CD4-positive, alpha-beta T cell treated with Interleukin-15 for 4 hours (primary cell): ENCODE data around the gene CHCHD10.

ENCODE experiments used
- DNase-seq: peaks from one replicate; pipeline ENCODE4 v3.0.0-alpha.2; 2020; ENCODE audit warnings: low spot score

Gene CHCHD10

DNA sequence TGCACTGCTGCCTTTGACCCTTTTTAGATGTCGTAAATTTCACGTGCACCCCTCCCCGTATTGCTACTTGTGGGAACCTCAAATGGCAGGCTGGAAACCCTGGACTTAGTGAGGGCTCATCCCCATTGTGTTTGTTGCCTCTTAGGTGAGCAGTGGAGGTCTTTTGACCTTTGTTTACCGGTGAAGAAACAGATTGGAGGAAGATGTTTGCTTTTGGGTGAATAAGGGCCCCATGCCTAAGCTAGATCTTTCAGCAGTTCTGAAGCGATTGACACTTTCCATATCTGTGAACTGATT, 19.8 kb upstream of the CHCHD10 start:
- DNase-seq: no peak

- peak; percentile 90 for DNase-seq
Measured at GRCh38 chr22:23786752-23787599, 19.2 kb upstream of the CHCHD10 start, which contains the start of gene SMARCB1. Gene SMARCB1 (plus strand): TSS chr22:23786966. CDS start chr22:23787170, 204 bp downstream.

GRCh38 chr22:23786261-23786710, 18.5 kb upstream of the CHCHD10 start:
- DNase-seq: no peak

- no peak for DNase-seq
Measured at GRCh38 chr22:23784215-23784732, 16.5 kb upstream of the CHCHD10 start.

GRCh38 chr22:23783265-23784150, 15.7 kb upstream of the CHCHD10 start:
- no peak for DNase-seq

- DNase-seq: no peak
Measured at GRCh38 chr22:23782703-23783102, 14.9 kb upstream of the CHCHD10 start.

GRCh38 chr22:23782252-23782651, 14.5 kb upstream of the CHCHD10 start:
- DNase-seq: no peak

GRCh38 chr22:23781511-23782183, 13.9 kb upstream of the CHCHD10 start:
- no peak for DNase-seq

DNA sequence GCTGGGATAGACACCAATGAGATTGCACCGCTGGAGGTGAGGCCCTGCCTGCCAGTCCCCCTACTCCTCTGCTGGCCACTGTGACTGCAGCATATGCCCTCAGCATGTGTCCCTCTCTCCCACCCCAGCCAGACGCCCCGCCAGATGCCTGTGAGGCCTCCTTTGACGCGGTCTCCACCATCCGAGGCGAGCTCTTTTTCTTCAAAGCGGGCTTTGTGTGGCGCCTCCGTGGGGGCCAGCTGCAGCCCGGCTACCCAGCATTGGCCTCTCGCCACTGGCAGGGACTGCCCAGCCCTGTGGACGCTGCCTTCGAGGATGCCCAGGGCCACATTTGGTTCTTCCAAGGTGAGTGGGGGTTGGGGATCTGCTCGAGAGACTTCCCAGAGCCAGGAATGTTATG, 13.3 kb upstream of the CHCHD10 start:
- no peak for DNase-seq

DNA sequence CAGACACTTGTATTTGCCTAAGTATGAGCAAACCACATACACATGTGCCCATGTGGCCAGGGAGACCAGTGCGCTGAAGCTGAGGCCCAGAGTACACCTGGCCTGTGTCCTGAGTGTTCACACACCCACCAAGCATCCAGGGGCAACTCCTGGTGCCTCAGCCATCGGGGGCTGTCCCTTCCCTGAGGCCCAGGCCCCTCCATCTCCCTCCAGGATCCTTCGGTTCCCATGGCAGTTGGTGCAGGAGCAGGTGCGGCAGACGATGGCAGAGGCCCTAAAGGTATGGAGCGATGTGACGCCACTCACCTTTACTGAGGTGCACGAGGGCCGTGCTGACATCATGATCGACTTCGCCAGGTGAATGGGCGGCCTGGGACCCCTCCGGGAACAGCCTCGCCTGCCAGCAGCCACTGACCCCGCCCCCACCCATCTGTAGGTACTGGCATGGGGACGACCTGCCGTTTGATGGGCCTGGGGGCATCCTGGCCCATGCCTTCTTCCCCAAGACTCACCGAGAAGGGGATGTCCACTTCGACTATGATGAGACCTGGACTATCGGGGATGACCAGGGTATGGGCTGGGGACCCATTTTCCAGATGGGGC, 12.5 kb upstream of the CHCHD10 start:
- no peak for DNase-seq

GRCh38 chr22:23779731-23780130, 12.0 kb upstream of the CHCHD10 start:
- no peak for DNase-seq

DNA sequence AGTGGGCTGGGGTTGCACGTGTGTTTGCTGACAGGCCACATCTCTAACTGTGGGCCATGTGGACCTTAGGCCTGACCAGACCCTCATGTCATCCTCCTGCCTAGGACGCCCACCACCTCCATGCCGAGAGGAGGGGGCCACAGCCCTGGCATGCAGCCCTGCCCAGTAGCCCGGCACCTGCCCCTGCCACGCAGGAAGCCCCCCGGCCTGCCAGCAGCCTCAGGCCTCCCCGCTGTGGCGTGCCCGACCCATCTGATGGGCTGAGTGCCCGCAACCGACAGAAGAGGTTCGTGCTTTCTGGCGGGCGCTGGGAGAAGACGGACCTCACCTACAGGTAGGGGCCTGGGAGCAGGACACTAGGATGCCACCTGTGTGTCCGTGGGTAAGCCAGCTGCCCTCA, 11.3 kb upstream of the CHCHD10 start:
- DNase-seq: no peak

DNA sequence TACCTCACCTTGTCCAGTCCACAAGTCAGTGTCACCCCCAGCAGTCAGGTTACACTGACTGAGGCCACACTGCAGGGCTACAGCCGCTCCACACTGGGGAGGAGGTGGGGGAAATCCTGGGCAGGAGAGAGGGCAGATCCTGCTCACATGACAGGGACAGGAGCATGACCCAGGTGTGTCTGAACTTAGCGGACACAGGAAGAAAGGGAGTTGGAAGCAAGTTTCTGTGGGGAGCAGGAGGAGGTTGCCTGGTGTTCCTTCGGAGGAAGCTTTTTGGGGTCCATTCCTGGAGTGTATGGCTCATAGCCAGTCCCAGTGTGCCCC, 10.8 kb upstream of the CHCHD10 start:
- no peak for DNase-seq

- no peak for DNase-seq
Measured at GRCh38 chr22:23777776-23778576, 10.2 kb upstream of the CHCHD10 start.

- no peak for DNase-seq
Measured at GRCh38 chr22:23775779-23776375, 8.1 kb upstream of the CHCHD10 start.

DNA sequence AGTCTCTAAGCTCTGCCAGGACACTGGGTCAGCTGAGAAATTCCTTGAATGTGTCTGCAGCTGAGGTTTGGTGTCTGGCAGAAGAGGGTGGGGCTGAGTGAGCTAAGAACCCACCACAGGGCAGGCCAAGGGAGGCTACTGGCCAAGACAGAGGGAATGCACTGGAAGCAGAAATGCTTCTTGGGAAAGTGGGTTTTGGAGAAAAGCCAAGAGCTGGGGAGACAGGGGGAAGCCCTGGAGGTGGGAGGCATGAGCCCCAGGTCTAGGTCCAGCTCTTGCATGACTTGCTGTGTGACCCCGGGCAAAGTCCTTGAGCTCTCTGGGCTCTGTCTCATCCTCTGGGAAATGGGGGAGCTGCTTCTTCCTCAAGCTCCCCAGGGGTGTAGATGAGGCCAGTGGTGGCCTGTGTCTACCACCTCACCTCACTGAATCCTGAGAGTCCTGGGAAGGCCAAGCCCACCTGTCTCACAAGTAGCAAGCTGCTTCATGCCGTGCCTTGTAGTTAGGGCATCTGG, 7.2 kb upstream of the CHCHD10 start:
- DNase-seq: no peak

- no peak for DNase-seq
Measured at GRCh38 chr22:23774114-23774921, 6.5 kb upstream of the CHCHD10 start.

- DNase-seq: no peak
Measured at GRCh38 chr22:23773483-23774113, 5.8 kb upstream of the CHCHD10 start.
